ENCODE results near the gene FAM43A. TPM values are rescaled to one million over a fixed set of nuclear protein-coding genes. Genes with fewer than 3 reads are reported as not detected.

The FAM43A gene
- 10 to 100 TPM; 10.9 to 12.5 TPM for total RNA-seq

GRCh38 chr3:194685718-194686413, at the start of gene FAM43A:
FAM43A (plus strand) TSS chr3:194685883; CDS start chr3:194686827, 944 bp downstream.
- H3K36me3 ChIP-seq = no peaks in the 10 kb centered on the region
- no peaks in the 10 kb centered on the region for H3K27me3 ChIP-seq
- DNase-seq (ENCODE audit: low spot score) = peak; percentile 97
- peak within 1 kb of the TSS; percentile 69 for H3K4me3 ChIP-seq
- peaks cover 0 to 53% of the 10 kb centered on the region in 2 donors for H3K4me1 ChIP-seq
- peak within 1 kb of the TSS; percentile 75 to 89 for H3K27ac ChIP-seq
- H3K9me3 ChIP-seq = no peaks in the 10 kb centered on the region
- no peak for TF ChIP-seq CTCF (IDR thresholded peaks at IDR 0.05)

GRCh38 chr3:194637066-194637465, 48.6 kb upstream of the FAM43A start:
- no peak for TF ChIP-seq CTCF (IDR thresholded peaks at IDR 0.05)
- peaks cover 0 to 25% of the 10 kb centered on the region in 2 donors for H3K4me1 ChIP-seq
- peak; percentile 52 for DNase-seq (ENCODE audit: low spot score)
- H3K36me3 ChIP-seq = peaks cover 18% of the 10 kb centered on the region
- no peaks in the 10 kb centered on the region for H3K27me3 ChIP-seq
- H3K9me3 ChIP-seq = no peaks in the 10 kb centered on the region
- no peak overlapping the region for H3K27ac ChIP-seq
- H3K4me3 ChIP-seq = no peak overlapping the region

- Histone ChIP-seq H3K27ac (no peak overlapping the region), H3K9me3 (no peaks in the 10 kb centered on the region), H3K27me3 (no peaks in the 10 kb centered on the region), H3K36me3 (peaks cover 19% of the 10 kb centered on the region), H3K4me3 (no peak overlapping the region), H3K4me1 (peaks cover 0 to 18% of the 10 kb centered on the region in 2 donors)
- peak; percentile 48 for DNase-seq (ENCODE audit: low spot score)
- TF ChIP-seq CTCF (IDR thresholded peaks at IDR 0.05) = no peak
These were observed 47.9 kb upstream of the FAM43A start for GRCh38 chr3:194637541-194638400.

GRCh38 chr3:194638991-194639605, 46.6 kb upstream of the FAM43A start:
- no peak for DNase-seq (ENCODE audit: low spot score)
- H3K36me3 ChIP-seq = peaks cover 25% of the 10 kb centered on the region
- peak overlapping the region in 1 of 2 donors; percentile 44 for H3K27ac ChIP-seq
- no peak overlapping the region for H3K4me3 ChIP-seq
- H3K4me1 ChIP-seq = peaks cover 0 to 12% of the 10 kb centered on the region in 2 donors
- TF ChIP-seq CTCF (IDR thresholded peaks at IDR 0.05) = no peak
- H3K9me3 ChIP-seq = no peaks in the 10 kb centered on the region
- no peaks in the 10 kb centered on the region for H3K27me3 ChIP-seq

- H3K4me1 ChIP-seq = peaks cover 0 to 12% of the 10 kb centered on the region in 2 donors
- no peak overlapping the region for H3K4me3 ChIP-seq
- TF ChIP-seq CTCF (IDR thresholded peaks at IDR 0.05) = no peak
- no peaks in the 10 kb centered on the region for H3K27me3 ChIP-seq
- H3K27ac ChIP-seq = peak overlapping the region; percentile 44 to 61
- H3K36me3 ChIP-seq = peaks cover 36% of the 10 kb centered on the region
- DNase-seq (ENCODE audit: low spot score) = no peak
- no peaks in the 10 kb centered on the region for H3K9me3 ChIP-seq
These were observed 44.9 kb upstream of the FAM43A start for GRCh38 chr3:194640829-194641228.
